Prostate gland (tissue), 2 donors: ENCODE measurements around the gene RBM20. TPM values are rescaled to one million over a fixed set of nuclear protein-coding genes. Genes with fewer than 3 reads are reported as not detected.

Source experiments
- DNase-seq: peaks from one replicate; pipeline ENCODE4 v3.0.0-alpha.2; 2019; ENCODE audit warnings: low spot score
- H3K27ac ChIP-seq, 2 donors: fragments of 200-600 bp; sonication (generic); 2 replicates each; pipeline ENCODE4 v1.5.1; 2017 to 2019
- H3K27me3 ChIP-seq: fragments of 200-600 bp; sonication (generic); replicated peaks from 2 replicates; pipeline ENCODE4 v1.5.1; 2019; ENCODE audit not compliant: insufficient read depth
- H3K36me3 ChIP-seq, 2 donors: fragments of 200-600 bp; sonication (generic); 1 replicate in 1 of 2; 2 replicates in 1 of 2; pipeline versions ENCODE4 v1.5.1 to v1.8.1; 2017 to 2019
- H3K4me1 ChIP-seq: fragments of 200-600 bp; sonication (generic); replicated peaks from 2 replicates; pipeline ENCODE4 v1.5.1; 2019
- H3K4me3 ChIP-seq, 2 donors: fragments of 200-600 bp; sonication (generic); 2 replicates each; pipeline ENCODE4 v1.5.1; 2017 to 2019
- H3K9me3 ChIP-seq: fragments of 200-600 bp; sonication (generic); 2 replicates; pipeline ENCODE4 v1.5.1; 2017
- CTCF ChIP-seq, 4 experiments: fragments of 200-600 bp in 2 of 4; fragments of 450-650 bp in 2 of 4; sonication (generic) in 2 of 4; IDR thresholded peaks; 1 replicate in 3 of 4; 2 replicates in 1 of 4; pipeline ENCODE4 v1.5.1; 2016 to 2019; ENCODE audit warnings: antibody characterized with exemption in 4 of 4, mild to moderate bottlenecking in 2 of 4, moderate library complexity in 2 of 4
- POLR2A ChIP-seq: fragments of 450-650 bp; IDR thresholded peaks from one replicate; pipeline ENCODE4 v1.6.1; 2016; ENCODE audit warnings: antibody characterized with exemption, mild to moderate bottlenecking
- POLR2AphosphoS5 ChIP-seq: sonication (generic); formaldehyde crosslinking; IDR thresholded peaks from one replicate; pipeline ENCODE4 v1.6.1; 2017; ENCODE audit warnings: antibody characterized with exemption
- WGBS: methylation state at CpG from one replicate; pipeline ENCODE4 v1.1.5; 2018; 5-methylcytosine and 5-hydroxymethylcytosine counted together
- intact Hi-C: fragments of 100-400 bp; cut with DNase I; formaldehyde crosslinking; loops from one replicate; pipeline ENCODE4 v1.14.2; 2022
- total RNA-seq, 2 donors: library from RNA; depleted of rRNA; stranded (reverse); fragments of >200 nt; gene quantifications; one replicate each; pipeline ENCODE4 v1.1.0, GENCODE V29; 2016

RBM20 gene
- total RNA-seq, 2 donors from 2014 or later: 0.41 to 2.8 TPM

- WGBS: 76% methylated on average over 4 of the region's 4 CpGs
These were observed 52.3 kb downstream of the RBM20 start for GRCh38 chr10:110696436-110696835.

DNA sequence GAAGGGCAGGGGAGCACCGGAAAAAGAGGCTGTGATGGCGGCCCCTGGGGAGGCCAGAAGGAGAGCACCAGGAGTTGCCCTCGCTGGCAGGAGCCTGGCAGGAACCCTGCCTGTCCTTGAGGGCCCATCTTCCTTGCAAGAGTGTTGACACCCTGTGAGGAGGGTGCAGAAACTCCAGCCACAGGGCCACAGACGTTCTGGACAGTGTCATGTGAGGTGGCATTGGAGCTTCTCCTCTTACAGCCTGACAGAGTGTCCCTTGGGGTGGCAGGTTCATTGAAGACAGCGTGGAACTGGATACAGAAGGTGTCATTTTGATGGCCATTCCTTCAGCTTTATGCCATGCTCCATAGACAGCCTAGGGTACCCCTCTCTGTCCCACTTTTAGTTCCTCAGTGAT, 54.2 kb downstream of the RBM20 start:
- WGBS: 76% methylated on average over 5 of the region's 5 CpGs
- Histone ChIP-seq H3K27me3 (no peaks in the 10 kb centered on the region), H3K36me3 (no peaks in the 10 kb centered on the region), H3K4me3 (no peak overlapping the region), H3K9me3 (no peaks in the 10 kb centered on the region), H3K4me1 (no peaks in the 10 kb centered on the region), H3K27ac (no peak overlapping the region)
- intact Hi-C loops: no loop called here
- TF ChIP-seq POLR2AphosphoS5: no peak
- DNase-seq: no peak

More at GRCh38 chr10:110696436-110696835, 52.3 kb downstream of the RBM20 start:
- TF ChIP-seq POLR2AphosphoS5 (no peak), POLR2A (no peak), CTCF (IDR thresholded peaks at IDR 0.05) (no peak)
- Histone ChIP-seq H3K9me3 (no peaks in the 10 kb centered on the region), H3K36me3 (no peaks in the 10 kb centered on the region), H3K4me1 (no peaks in the 10 kb centered on the region), H3K27ac (no peak overlapping the region), H3K4me3 (no peak overlapping the region), H3K27me3 (no peaks in the 10 kb centered on the region)
- no peak for DNase-seq
- intact Hi-C loops: no loop called here

DNA sequence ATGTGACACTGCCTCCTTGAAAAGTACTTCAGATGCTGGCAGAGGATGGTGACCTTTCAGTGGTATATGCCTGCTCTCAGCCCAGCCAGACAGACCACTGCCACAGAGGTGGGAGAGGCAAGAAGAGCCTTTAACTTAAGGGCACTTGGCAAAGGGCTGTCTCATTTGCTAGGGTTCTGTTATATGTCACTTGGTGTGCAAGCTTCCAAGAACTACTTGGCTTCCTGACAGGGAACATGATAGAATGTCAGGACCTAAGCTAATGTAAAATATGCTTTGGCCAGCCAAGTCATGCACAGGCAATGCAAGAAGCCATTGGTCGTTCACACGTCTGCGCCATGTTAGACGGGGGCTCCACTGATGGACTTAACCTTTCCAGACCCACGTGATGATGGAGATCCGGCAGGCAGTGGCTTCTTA, 54.7 kb downstream of the RBM20 start:
- TF ChIP-seq CTCF (IDR thresholded peaks at IDR 0.05): no peak
- no peak for TF ChIP-seq POLR2AphosphoS5
- no peak for TF ChIP-seq POLR2A
- intact Hi-C loops: no loop called here
- WGBS: 89% methylated on average over 6 of the region's 6 CpGs
- Histone ChIP-seq H3K9me3 (no peaks in the 10 kb centered on the region), H3K4me1 (no peaks in the 10 kb centered on the region), H3K36me3 (no peaks in the 10 kb centered on the region), H3K27ac (no peak overlapping the region), H3K27me3 (no peaks in the 10 kb centered on the region), H3K4me3 (no peak overlapping the region)
- DNase-seq: no peak

DNA sequence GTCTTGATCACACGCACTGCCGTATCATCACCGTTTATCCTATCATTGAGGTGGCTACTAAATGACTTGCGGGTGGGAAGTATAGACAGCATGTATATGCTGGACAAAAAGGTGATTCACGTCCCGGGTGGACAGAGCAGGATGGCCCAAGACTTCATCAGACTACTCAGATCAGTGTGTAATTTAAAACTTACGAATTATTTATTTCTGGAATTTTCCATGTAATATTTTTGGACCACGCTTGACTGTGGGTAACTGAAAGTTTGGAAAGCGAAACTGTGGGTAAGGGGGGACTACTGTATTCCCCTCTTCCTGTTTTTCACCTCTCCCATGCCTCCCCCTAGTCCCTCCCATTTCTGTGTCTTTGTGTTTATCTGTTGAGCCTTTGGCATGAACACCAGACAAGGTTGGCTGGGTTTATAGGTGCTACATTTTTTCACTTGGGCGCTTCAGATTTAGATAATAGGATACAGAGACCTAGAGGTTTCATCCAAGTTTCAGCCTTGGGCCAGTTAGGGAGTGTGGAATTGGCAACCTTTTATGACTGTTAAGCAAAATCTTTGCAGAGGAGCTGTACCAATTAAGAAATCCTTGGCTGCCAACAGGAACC, 55.8 kb downstream of the RBM20 start:
- no peak overlapping the region for H3K4me3 ChIP-seq
- H3K9me3 ChIP-seq: no peaks in the 10 kb centered on the region
- H3K36me3 ChIP-seq: no peaks in the 10 kb centered on the region
- H3K27ac ChIP-seq: no peak overlapping the region
- intact Hi-C loops: no loop called here
- H3K27me3 ChIP-seq: no peaks in the 10 kb centered on the region
- no peak for DNase-seq
- TF ChIP-seq CTCF (IDR thresholded peaks at IDR 0.05) (no peak), POLR2AphosphoS5 (no peak), POLR2A (no peak)
- WGBS: 82% methylated on average over 10 of the region's 10 CpGs
- H3K4me1 ChIP-seq: no peaks in the 10 kb centered on the region

- Histone ChIP-seq H3K27ac (no peak overlapping the region), H3K4me1 (no peaks in the 10 kb centered on the region), H3K36me3 (no peaks in the 10 kb centered on the region), H3K9me3 (no peaks in the 10 kb centered on the region), H3K27me3 (no peaks in the 10 kb centered on the region), H3K4me3 (no peak overlapping the region)
- intact Hi-C loops: no loop called here
- no peak for DNase-seq
- 74% methylated on average over 10 of the region's 10 CpGs for WGBS
- TF ChIP-seq POLR2AphosphoS5 (no peak), POLR2A (no peak), CTCF (IDR thresholded peaks at IDR 0.05) (no peak)
These were observed 56.9 kb downstream of the RBM20 start for GRCh38 chr10:110700947-110701616.
